Measurements from ENCODE around the gene ACE. TPM values are rescaled to one million over a fixed set of nuclear protein-coding genes. Genes with fewer than 3 reads are reported as not detected.

ACE gene
- total RNA-seq, 1 experiment from 2014 or later: 5.4 TPM

DNA sequence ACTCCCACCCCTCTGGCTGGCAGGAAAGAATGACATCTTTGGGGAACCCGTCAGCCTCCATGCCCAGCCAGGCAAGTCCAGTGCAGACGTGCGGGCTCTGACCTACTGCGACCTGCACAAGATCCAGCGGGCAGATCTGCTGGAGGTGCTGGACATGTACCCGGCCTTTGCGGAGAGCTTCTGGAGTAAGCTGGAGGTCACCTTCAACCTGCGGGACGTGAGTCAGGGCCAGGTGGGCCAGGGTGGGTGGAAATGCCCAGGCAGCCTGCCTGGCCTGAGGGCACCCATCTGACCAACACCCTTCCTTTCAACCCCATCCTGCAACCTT lies 65.3 kb downstream of the ACE start:
- H3K4me2 ChIP-seq (ENCODE audit: insufficient read depth, insufficient read length, low read length): no peak overlapping the region
- H4K5ac ChIP-seq (ENCODE audit: insufficient read length, low read depth, low read length): no peak overlapping the region
- H3K79me2 ChIP-seq (ENCODE audit: insufficient read depth, low read length): no peaks in the 10 kb centered on the region
- no peak overlapping the region for H2BK15ac ChIP-seq (ENCODE audit: low read depth, low read length)
- no peaks in the 10 kb centered on the region; the same call in 1 of the 2 replicates for H3K27me3 ChIP-seq (ENCODE audit: insufficient read depth, low read length)
- peaks cover 8% of the 10 kb centered on the region for H3K23me2 ChIP-seq (ENCODE audit: insufficient read length, low read depth, low read length, poor library complexity, severe bottlenecking)
- no peak overlapping the region for H2AFZ ChIP-seq (ENCODE audit: low read length)
- H3K79me1 ChIP-seq (ENCODE audit: insufficient read depth, low read depth, low read length, poor library complexity, severe bottlenecking): no peaks in the 10 kb centered on the region
- Mint-ChIP-seq H3K36me3 (ENCODE audit: insufficient read depth in 1 of 3, low read depth in 3 of 3) (no peaks in the 10 kb centered on the region), H3K4me3 (no peak overlapping the region), H3K27me3 (ENCODE audit: low read depth) (peaks cover 9% of the 10 kb centered on the region), H3K27ac (no peak overlapping the region), H3K4me1 (peaks cover 5 to 14% of the 10 kb centered on the region in 2 experiments), H3K9me3 (no peaks in the 10 kb centered on the region; a peak in 1 of 5 replicates)
- DNase-seq: no peak
- H3K56ac ChIP-seq (ENCODE audit: insufficient read length, low read depth, low read length): no peak overlapping the region
- no CpG with 5 or more reads among the region's 9 CpGs for WGBS (ENCODE audit: extremely low coverage, insufficient read length, low lambda C conversion rate)
- no peaks in the 10 kb centered on the region; the same call in 1 of the 2 replicates for H3K4me1 ChIP-seq (ENCODE audit: insufficient read depth, low read length)
- H2BK5ac ChIP-seq (ENCODE audit: insufficient read length, low read length): no peak overlapping the region
- no peak overlapping the region for H4K91ac ChIP-seq (ENCODE audit: insufficient read length, low read depth, low read length)
- no peak overlapping the region for H3K18ac ChIP-seq (ENCODE audit: insufficient read length, low read depth, low read length)
- H4K8ac ChIP-seq (replicated peaks; ENCODE audit: insufficient read length, low read depth, low read length): no peak overlapping the region
- no peak overlapping the region for H3K4ac ChIP-seq (ENCODE audit: low read depth, low read length)
- H2BK120ac ChIP-seq (ENCODE audit: low read depth, low read length, poor library complexity, severe bottlenecking): no peak overlapping the region
- TF ChIP-seq, protein P1, sequence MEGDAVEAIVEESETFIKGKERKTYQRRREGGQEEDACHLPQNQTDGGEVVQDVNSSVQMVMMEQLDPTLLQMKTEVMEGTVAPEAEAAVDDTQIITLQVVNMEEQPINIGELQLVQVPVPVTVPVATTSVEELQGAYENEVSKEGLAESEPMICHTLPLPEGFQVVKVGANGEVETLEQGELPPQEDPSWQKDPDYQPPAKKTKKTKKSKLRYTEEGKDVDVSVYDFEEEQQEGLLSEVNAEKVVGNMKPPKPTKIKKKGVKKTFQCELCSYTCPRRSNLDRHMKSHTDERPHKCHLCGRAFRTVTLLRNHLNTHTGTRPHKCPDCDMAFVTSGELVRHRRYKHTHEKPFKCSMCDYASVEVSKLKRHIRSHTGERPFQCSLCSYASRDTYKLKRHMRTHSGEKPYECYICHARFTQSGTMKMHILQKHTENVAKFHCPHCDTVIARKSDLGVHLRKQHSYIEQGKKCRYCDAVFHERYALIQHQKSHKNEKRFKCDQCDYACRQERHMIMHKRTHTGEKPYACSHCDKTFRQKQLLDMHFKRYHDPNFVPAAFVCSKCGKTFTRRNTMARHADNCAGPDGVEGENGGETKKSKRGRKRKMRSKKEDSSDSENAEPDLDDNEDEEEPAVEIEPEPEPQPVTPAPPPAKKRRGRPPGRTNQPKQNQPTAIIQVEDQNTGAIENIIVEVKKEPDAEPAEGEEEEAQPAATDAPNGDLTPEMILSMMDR (conservative IDR thresholded peaks at IDR 0.05): no peak
- H2BK20ac ChIP-seq (ENCODE audit: low read depth, low read length, poor library complexity, severe bottlenecking): no peak overlapping the region
- no peak overlapping the region for H3K23ac ChIP-seq (ENCODE audit: insufficient read length, low read depth, low read length)
- no peak overlapping the region for H2BK12ac ChIP-seq (ENCODE audit: insufficient read length, low read depth, low read length)
- H3K27ac ChIP-seq (ENCODE audit: insufficient read length, low read depth, low read length): no peak overlapping the region
- H4K20me1 ChIP-seq (ENCODE audit: control insufficient read depth, insufficient read depth, insufficient read length): no peaks in the 10 kb centered on the region
- H2AK5ac ChIP-seq (ENCODE audit: insufficient read length, low read length): no peak overlapping the region
- no peak overlapping the region for H3K14ac ChIP-seq (ENCODE audit: insufficient read depth, low read length)
- no peak overlapping the region for H3K9ac ChIP-seq (ENCODE audit: extremely low read depth, insufficient read length, low read length)
- no peaks in the 10 kb centered on the region for H3K9me3 ChIP-seq (ENCODE audit: control insufficient read depth, low read depth, low read length)
- H3T11ph ChIP-seq (ENCODE audit: low read length): no peak overlapping the region

Measured in H9 (cell line).